Esophagus squamous epithelium (tissue), 5 donors: ENCODE results near the gene ACSS2. TPM values are rescaled to one million over a fixed set of nuclear protein-coding genes. Genes with fewer than 3 reads are reported as not detected.

Experiments used
- DNase-seq: peaks from one replicate; lab custom pipeline; 2025; lab: John Stamatoyannopoulos, UW
- H3K27ac ChIP-seq, 4 donors: fragments of 200-600 bp; sonication (generic); one replicate each; pipeline ENCODE4 v1.5.1; 2016 to 2019; ENCODE audit warnings: mild to moderate bottlenecking in 1 of 4
- H3K27me3 ChIP-seq, 4 donors: fragments of 200-600 bp; sonication (generic); 1 replicate in 3 of 4; 2 replicates in 1 of 4; pipeline versions ENCODE4 v1.5.1 to v1.6.0; 2017 to 2021; ENCODE audit warnings: antibody characterized with exemption in 1 of 4
- H3K36me3 ChIP-seq, 3 donors: fragments of 200-600 bp; sonication (generic); one replicate each; pipeline ENCODE4 v1.5.1; 2016 to 2019
- H3K4me1 ChIP-seq, 3 donors: fragments of 200-600 bp; sonication (generic); one replicate each; pipeline ENCODE4 v1.5.1; 2017 to 2019
- H3K4me3 ChIP-seq, 4 donors: fragments of 200-600 bp; sonication (generic); 1 replicate in 3 of 4; 2 replicates in 1 of 4; pipeline ENCODE4 v1.5.1; 2016 to 2019; ENCODE audit warnings: mild to moderate bottlenecking in 2 of 4, moderate library complexity in 1 of 4
- H3K9me3 ChIP-seq, 3 donors: fragments of 200-600 bp; sonication (generic); one replicate each; pipeline ENCODE4 v1.5.1; 2016 to 2019
- POLR2A ChIP-seq, 4 donors: fragments of 450-650 bp; IDR thresholded peaks; one replicate each; pipeline ENCODE4 v1.6.1; 2017; ENCODE audit warnings: antibody characterized with exemption in 4 of 4, mild to moderate bottlenecking in 4 of 4, moderate library complexity in 3 of 4
- WGBS, 2 donors: methylation state at CpG; one replicate each; pipeline ENCODE4 v1.1.5; 2018; 5-methylcytosine and 5-hydroxymethylcytosine counted together
- intact Hi-C: fragments of 100-400 bp; cut with DNase I; formaldehyde crosslinking; loops from one replicate; pipeline ENCODE4 v1.15.0; 2022
- total RNA-seq, 4 donors: library from RNA; depleted of rRNA; stranded (reverse); fragments of >200 nt; gene quantifications; one replicate each; pipeline ENCODE4 v1.1.0, GENCODE V29; 2016
- TF ChIP-seq, protein P1 (sequence below), 6 experiments: fragments of 450-650 bp in 4 of 6; fragments of 200-600 bp in 2 of 6; sonication (generic) in 2 of 6; IDR thresholded peaks; one replicate each; pipeline ENCODE4 v1.5.1; 2016 to 2019; ENCODE audit warnings: antibody characterized with exemption in 6 of 6, mild to moderate bottlenecking in 4 of 6, moderate library complexity in 4 of 6
- donor health status: DM: yes; HTN: yes; CAD: no.

Gene ACSS2, protein sequence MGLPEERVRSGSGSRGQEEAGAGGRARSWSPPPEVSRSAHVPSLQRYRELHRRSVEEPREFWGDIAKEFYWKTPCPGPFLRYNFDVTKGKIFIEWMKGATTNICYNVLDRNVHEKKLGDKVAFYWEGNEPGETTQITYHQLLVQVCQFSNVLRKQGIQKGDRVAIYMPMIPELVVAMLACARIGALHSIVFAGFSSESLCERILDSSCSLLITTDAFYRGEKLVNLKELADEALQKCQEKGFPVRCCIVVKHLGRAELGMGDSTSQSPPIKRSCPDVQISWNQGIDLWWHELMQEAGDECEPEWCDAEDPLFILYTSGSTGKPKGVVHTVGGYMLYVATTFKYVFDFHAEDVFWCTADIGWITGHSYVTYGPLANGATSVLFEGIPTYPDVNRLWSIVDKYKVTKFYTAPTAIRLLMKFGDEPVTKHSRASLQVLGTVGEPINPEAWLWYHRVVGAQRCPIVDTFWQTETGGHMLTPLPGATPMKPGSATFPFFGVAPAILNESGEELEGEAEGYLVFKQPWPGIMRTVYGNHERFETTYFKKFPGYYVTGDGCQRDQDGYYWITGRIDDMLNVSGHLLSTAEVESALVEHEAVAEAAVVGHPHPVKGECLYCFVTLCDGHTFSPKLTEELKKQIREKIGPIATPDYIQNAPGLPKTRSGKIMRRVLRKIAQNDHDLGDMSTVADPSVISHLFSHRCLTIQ
- 10 to 100 TPM; 29.5 to 69.1 (median 43.6) TPM for total RNA-seq

DNA sequence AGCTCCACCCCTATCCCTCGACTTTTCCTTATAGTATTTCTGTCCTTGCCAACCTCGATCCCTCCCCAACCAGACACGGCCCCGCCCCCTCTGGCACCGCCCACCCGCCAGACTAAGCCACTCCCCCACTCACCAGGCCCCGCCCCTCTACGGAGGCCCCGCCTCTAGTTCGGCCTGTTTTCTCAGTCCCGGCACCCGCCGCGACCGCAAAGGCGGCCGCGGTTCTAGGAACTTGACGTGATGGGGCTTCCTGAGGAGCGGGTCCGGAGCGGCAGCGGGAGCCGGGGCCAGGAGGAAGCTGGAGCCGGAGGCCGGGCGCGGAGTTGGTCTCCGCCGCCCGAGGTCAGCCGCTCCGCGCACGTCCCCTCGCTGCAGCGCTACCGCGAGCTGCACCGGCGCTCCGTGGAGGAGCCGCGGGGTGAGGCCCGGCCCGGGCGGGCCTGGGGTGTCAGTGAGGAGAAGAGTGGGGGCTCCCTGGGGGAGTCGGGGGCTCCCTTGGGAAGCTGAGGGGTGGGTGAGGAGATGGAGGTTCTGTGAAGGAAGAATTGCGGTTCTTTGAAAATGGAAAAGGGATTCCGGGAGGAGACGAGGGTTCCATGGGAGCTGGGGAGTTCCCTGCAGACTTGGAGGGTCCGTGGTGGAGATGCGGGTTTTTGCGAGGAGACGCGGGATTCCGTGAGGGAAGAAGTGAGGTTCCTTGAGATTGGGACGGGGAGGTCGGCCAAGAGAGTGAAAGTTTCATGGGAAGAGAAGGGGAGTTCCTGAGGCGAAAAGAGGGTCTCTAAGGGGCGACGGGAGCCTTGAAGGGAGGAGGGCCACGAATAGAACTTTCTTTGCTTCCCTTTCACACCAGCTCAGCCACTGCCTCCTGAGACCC, at the start of gene ACSS2:
Gene ACSS2, plus strand, starts transcription at position 207 of the 877 bp plus-strand sequence. Its CDS starts 34 bp downstream, at position 241.
- WGBS, 2 donors, result 3 to 4% methylated on average over 20 to 23 of the region's 63 CpGs
- TF ChIP-seq, protein P1, sequence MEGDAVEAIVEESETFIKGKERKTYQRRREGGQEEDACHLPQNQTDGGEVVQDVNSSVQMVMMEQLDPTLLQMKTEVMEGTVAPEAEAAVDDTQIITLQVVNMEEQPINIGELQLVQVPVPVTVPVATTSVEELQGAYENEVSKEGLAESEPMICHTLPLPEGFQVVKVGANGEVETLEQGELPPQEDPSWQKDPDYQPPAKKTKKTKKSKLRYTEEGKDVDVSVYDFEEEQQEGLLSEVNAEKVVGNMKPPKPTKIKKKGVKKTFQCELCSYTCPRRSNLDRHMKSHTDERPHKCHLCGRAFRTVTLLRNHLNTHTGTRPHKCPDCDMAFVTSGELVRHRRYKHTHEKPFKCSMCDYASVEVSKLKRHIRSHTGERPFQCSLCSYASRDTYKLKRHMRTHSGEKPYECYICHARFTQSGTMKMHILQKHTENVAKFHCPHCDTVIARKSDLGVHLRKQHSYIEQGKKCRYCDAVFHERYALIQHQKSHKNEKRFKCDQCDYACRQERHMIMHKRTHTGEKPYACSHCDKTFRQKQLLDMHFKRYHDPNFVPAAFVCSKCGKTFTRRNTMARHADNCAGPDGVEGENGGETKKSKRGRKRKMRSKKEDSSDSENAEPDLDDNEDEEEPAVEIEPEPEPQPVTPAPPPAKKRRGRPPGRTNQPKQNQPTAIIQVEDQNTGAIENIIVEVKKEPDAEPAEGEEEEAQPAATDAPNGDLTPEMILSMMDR (IDR thresholded peaks at IDR 0.05), result peak in 1 of 6 experiments; percentile 3
- peak in 2 of 4 donors; percentile 73 to 86 for TF ChIP-seq POLR2A (IDR thresholded peaks at IDR 0.05)
- Histone ChIP-seq H3K4me3 (peak within 1 kb of the TSS; percentile 67 to 96 (median 81)), H3K27me3 (no peaks in the 10 kb centered on the region), H3K36me3 (no peaks in the 10 kb centered on the region), H3K4me1 (peaks cover 16 to 82% (median 37%) of the 10 kb centered on the region in 3 donors), H3K9me3 (no peaks in the 10 kb centered on the region), H3K27ac (peak within 1 kb of the TSS; percentile 89 to 94 (median 92))
- DNase-seq, result no peak
- intact Hi-C loops, result loop anchor here (10.0 kb wide), 1 partner anchor 218 kb away; the partner anchor contains the start of gene TRPC4AP

DNA sequence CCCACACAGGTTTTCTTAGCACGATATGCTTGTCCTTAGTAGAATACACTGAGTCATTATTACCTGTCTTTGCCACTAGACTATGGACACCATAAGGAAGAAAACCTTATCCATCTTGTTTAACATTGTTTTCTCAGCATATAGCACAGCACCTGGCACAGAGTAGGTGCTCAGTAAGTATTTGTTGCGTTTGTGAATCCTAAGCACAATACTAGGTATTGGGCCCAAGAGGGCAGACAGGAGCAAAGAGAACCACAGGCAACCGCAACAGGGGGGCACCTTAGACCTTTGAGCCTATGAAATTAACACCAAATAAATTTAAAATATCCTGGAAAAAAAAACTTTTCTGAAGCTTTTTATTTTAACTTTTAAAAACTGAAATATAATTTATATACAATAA, 47.2 kb upstream of the ACSS2 start:
- 68 to 70% methylated on average over 3 of the region's 3 CpGs for WGBS, 2 donors
- H3K36me3 ChIP-seq, result no peaks in the 10 kb centered on the region
- no peak for TF ChIP-seq POLR2A (IDR thresholded peaks at IDR 0.05)
- TF ChIP-seq, protein P1 (IDR thresholded peaks at IDR 0.05), result no peak
- no peak overlapping the region for H3K27ac ChIP-seq
- intact Hi-C loops, result no loop called here
- no peaks in the 10 kb centered on the region for H3K9me3 ChIP-seq
- peaks cover 0 to 19% (median 0%) of the 10 kb centered on the region in 4 donors for H3K27me3 ChIP-seq
- peaks cover 0 to 11% (median 1%) of the 10 kb centered on the region in 3 donors for H3K4me1 ChIP-seq
- DNase-seq, result no peak
- H3K4me3 ChIP-seq, result no peak overlapping the region

DNA sequence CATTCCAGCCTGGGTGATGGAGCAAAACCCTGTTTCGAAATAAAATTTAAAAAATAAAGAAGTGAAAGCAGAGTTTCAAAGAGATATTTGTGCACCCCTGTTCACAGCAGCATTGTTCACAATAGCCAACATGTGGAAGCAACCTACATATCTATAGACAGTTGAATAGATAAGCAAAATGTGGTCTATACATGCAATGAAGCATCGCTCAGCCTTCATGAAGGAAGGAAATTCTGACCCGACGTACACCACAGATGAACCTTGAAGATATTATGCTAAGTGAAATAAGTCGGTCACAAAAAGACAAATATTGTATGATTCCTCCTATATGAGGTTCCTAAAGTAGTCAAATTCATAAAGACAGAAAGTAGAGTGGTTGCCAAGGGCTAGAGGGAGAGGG, 44.5 kb upstream of the ACSS2 start:
- intact Hi-C loops, result no loop called here
- 63 to 65% methylated on average over 5 of the region's 5 CpGs for WGBS, 2 donors
- Histone ChIP-seq H3K9me3 (no peaks in the 10 kb centered on the region), H3K27ac (no peak overlapping the region), H3K4me1 (peaks cover 0 to 5% (median 0%) of the 10 kb centered on the region in 3 donors), H3K36me3 (no peaks in the 10 kb centered on the region), H3K27me3 (peaks cover 0 to 19% (median 0%) of the 10 kb centered on the region in 4 donors), H3K4me3 (no peak overlapping the region)
- no peak for DNase-seq
- TF ChIP-seq, protein P1 (IDR thresholded peaks at IDR 0.05), result no peak
- no peak for TF ChIP-seq POLR2A (IDR thresholded peaks at IDR 0.05)

DNA sequence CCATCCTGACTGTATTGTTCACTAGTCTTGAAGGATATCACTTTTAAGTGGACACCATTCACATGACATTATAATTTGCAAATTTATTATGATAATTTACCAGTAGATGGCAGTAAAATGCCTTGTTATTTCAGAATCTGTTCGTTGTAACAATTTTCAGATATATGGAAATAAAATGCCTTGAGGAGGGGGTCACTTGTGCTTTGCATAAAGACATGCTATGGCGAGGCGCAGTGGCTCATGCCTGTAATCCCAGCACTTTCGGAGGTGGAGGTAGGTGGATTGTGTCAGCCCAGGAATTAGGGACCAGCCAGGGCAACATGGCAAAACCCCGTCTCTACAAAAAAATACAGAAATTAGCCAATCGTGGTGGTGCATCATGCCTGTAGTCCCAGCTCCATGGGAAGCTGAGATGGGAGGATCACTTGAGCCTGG, 41.9 kb upstream of the ACSS2 start:
- Histone ChIP-seq H3K9me3 (no peaks in the 10 kb centered on the region), H3K27ac (no peak overlapping the region), H3K4me1 (peaks cover 0 to 5% (median 0%) of the 10 kb centered on the region in 3 donors), H3K4me3 (no peak overlapping the region), H3K36me3 (no peaks in the 10 kb centered on the region), H3K27me3 (peaks cover 0 to 23% (median 0%) of the 10 kb centered on the region in 4 donors)
- WGBS, 2 donors, result 12 to 19% methylated on average over 6 of the region's 6 CpGs
- intact Hi-C loops, result no loop called here
- TF ChIP-seq POLR2A (IDR thresholded peaks at IDR 0.05), result no peak
- TF ChIP-seq, protein P1 (IDR thresholded peaks at IDR 0.05), result peak in 5 of 6 experiments; percentile 23 to 58 (median 34)
- no peak for DNase-seq
